K562 (cell line): ENCODE data around the gene CHCHD6. TPM values are rescaled to one million over a fixed set of nuclear protein-coding genes. Genes with fewer than 3 reads are reported as not detected.

ENCODE experiments used
- AFF4 ChIP-seq: sonication (generic); formaldehyde crosslinking; IDR thresholded peaks from 2 replicates; pipeline ENCODE4 v1.8.0; 2023; ENCODE audit warnings: mild to moderate bottlenecking, missing genetic modification reagents
- PHB ChIP-seq: fragments of 250-450 bp; sonication (Bioruptor Pico); IDR thresholded peaks from 2 replicates; pipeline ENCODE4 v1.5.0; 2021
- ZBTB33 ChIP-seq: sonication (generic); formaldehyde crosslinking; IDR thresholded peaks from 2 replicates; pipeline ENCODE4 v1.8.1; 2023; ENCODE audit warnings: mild to moderate bottlenecking, missing genetic modification reagents
- polyA plus RNA-seq, 8 experiments: library from polyadenylated mRNA; depleted of rRNA in 4 of 8; stranded (reverse) in 5 of 8; unstranded in 3 of 8; fragments of >200 nt; fragmentation: Nextera tagmentation in 2 of 8; fragmentation: Illumina TruSeq in 1 of 8; extraction: Ambion mirVana in 2 of 8; extraction: Trizol in 1 of 8; gene quantifications; 2 replicates each; pipeline versions ENCODE4 v1.2.1 to v1.2.3, GENCODE V29; 2011 to 2014; ENCODE audit warnings: inconsistent platforms in 1 of 8, missing spikeins in 1 of 8
- total RNA-seq, 7 experiments: library from RNA; depleted of rRNA in 6 of 7; stranded (reverse); fragments of >200 nt in 6 of 7; fragmentation: Illumina TruSeq in 2 of 7; extraction: Trizol in 2 of 7; gene quantifications; 2 replicates each; pipeline versions ENCODE4 v1.2.1 to v1.2.3, GENCODE V29; 2011 to 2021; ENCODE audit warnings: low replicate concordance in 1 of 7

CHCHD6 gene
- total and polyA plus RNA-seq, 9 of the 15 experiments (the other 6 are each of a cell fraction or from before 2014, with no cell fraction given), result 4.6 to 18.6 (median 10.9) TPM

- TF ChIP-seq AFF4 (CRISPR knock-in tag) (no peak), PHB (CRISPR knock-in tag) (no peak), ZBTB33 (no peak)
Measured at GRCh38 chr3:126979046-126979628, 275.1 kb downstream of the CHCHD6 start (continued).
